Neural progenitor cell (in vitro differentiated cells): ENCODE data around the gene ARMC9. TPM values are rescaled to one million over a fixed set of nuclear protein-coding genes. Genes with fewer than 3 reads are reported as not detected.

Experiments used
- DNase-seq: peaks from one replicate; pipeline ENCODE4 v3.0.0-alpha.2; 2016; ENCODE audit warnings: low spot score
- H2AFZ ChIP-seq: fragments of 200-600 bp; sonication (generic); replicated peaks from 2 replicates; pipeline ENCODE4 v1.6.1; 2016; ENCODE audit warnings: antibody characterized with exemption
- H3F3A ChIP-seq: fragments of 200-600 bp; sonication (generic); 2 replicates; pipeline ENCODE4 v1.6.1; 2016; ENCODE audit warnings: antibody characterized with exemption, low read depth
- H3K27ac ChIP-seq: fragments of 200-600 bp; sonication (generic); 2 replicates; pipeline ENCODE4 v1.5.1; 2016; ENCODE audit warnings: mild to moderate bottlenecking
- H3K27me3 ChIP-seq: fragments of 200-600 bp; sonication (generic); 2 replicates; pipeline ENCODE4 v1.6.1; 2016; ENCODE audit warnings: mild to moderate bottlenecking, moderate library complexity
- H3K36me3 ChIP-seq: fragments of 200-600 bp; sonication (generic); 2 replicates; pipeline ENCODE4 v1.5.1; 2016
- H3K4me1 ChIP-seq: fragments of 200-600 bp; sonication (generic); 2 replicates; pipeline ENCODE4 v1.6.1; 2016; ENCODE audit warnings: mixed run types
- H3K4me2 ChIP-seq: fragments of 200-600 bp; sonication (generic); 2 replicates; pipeline ENCODE4 v1.6.1; 2016
- H3K4me3 ChIP-seq: fragments of 200-600 bp; sonication (generic); 2 replicates; pipeline ENCODE4 v1.5.1; 2016
- H3K79me2 ChIP-seq: fragments of 200-600 bp; sonication (generic); 2 replicates; pipeline ENCODE4 v1.6.1; 2016; ENCODE audit warnings: low read depth
- H3K9ac ChIP-seq: fragments of 200-600 bp; sonication (generic); 2 replicates; pipeline ENCODE4 v1.6.1; 2016
- H3K9me3 ChIP-seq: fragments of 200-600 bp; sonication (generic); 2 replicates; pipeline ENCODE4 v1.5.1; 2016; ENCODE audit warnings: low read depth
- H4K20me1 ChIP-seq: fragments of 200-600 bp; sonication (generic); 2 replicates; pipeline ENCODE4 v1.6.1; 2016; ENCODE audit warnings: low read depth
- H3K27ac Mint-ChIP-seq: 3 replicates; pipeline ENCODE4 v1.8.0; 2021; ENCODE audit warnings: mixed read lengths
- H3K27me3 Mint-ChIP-seq: 2 replicates; pipeline ENCODE4 v1.8.0; 2022; ENCODE audit warnings: low read depth, mild to moderate bottlenecking, inconsistent platforms, moderate library complexity, mixed read lengths; ENCODE audit not compliant: insufficient read depth
- H3K36me3 Mint-ChIP-seq: 3 replicates; pipeline ENCODE4 v1.8.0; 2021; ENCODE audit warnings: mixed read lengths
- H3K4me1 Mint-ChIP-seq: 3 replicates; pipeline ENCODE4 v1.8.0; 2021; ENCODE audit warnings: mixed read lengths
- H3K4me3 Mint-ChIP-seq: 3 replicates; pipeline ENCODE4 v1.8.0; 2021; ENCODE audit warnings: mild to moderate bottlenecking, moderate library complexity, mixed read lengths
- H3K9me3 Mint-ChIP-seq: 3 replicates; pipeline ENCODE4 v1.8.0; 2020; ENCODE audit warnings: mixed read lengths
- CTCF ChIP-seq: fragments of 200-600 bp; sonication (generic); IDR thresholded peaks from 2 replicates; pipeline ENCODE4 v1.5.1; 2017; ENCODE audit warnings: antibody characterized with exemption, mild to moderate bottlenecking
- EZH2 ChIP-seq: fragments of 200-600 bp; sonication (generic); IDR thresholded peaks from 2 replicates; pipeline ENCODE4 v1.6.1; 2017; ENCODE audit warnings: antibody characterized with exemption, mild to moderate bottlenecking, moderate library complexity
- EZH2phosphoT487 ChIP-seq: fragments of 200-600 bp; sonication (generic); IDR thresholded peaks from 2 replicates; pipeline ENCODE4 v1.6.1; 2017; ENCODE audit warnings: antibody characterized with exemption
- total RNA-seq: library from RNA; depleted of rRNA; stranded (reverse); fragments of >200 nt; gene quantifications from 2 replicates; pipeline ENCODE4 v1.2.3, GENCODE V29; 2015; ENCODE audit warnings: low replicate concordance

Gene ARMC9
- total RNA-seq, 1 donor from 2014 or later: 45.8 TPM

GRCh38 chr2:231212329-231212845, 14.0 kb downstream of the ARMC9 start:
- H3K4me1 Mint-ChIP-seq: peaks cover 9% of the 10 kb centered on the region
- H3K27ac Mint-ChIP-seq: peak overlapping the region; percentile 58
- H3K4me2 ChIP-seq: no peak overlapping the region
- no peaks in the 10 kb centered on the region for H3K36me3 ChIP-seq
- H2AFZ ChIP-seq: no peak overlapping the region
- no peak overlapping the region for H3K4me3 ChIP-seq
- no peak for DNase-seq
- no peaks in the 10 kb centered on the region for H3F3A ChIP-seq
- H3K9ac ChIP-seq: no peak overlapping the region
- no peaks in the 10 kb centered on the region for H3K27me3 Mint-ChIP-seq
- H3K9me3 ChIP-seq: no peaks in the 10 kb centered on the region
- no peaks in the 10 kb centered on the region for H3K4me1 ChIP-seq
- H3K4me3 Mint-ChIP-seq: no peak overlapping the region
- H3K27ac ChIP-seq: no peak overlapping the region
- H3K27me3 ChIP-seq: no peaks in the 10 kb centered on the region
- no peaks in the 10 kb centered on the region for H3K9me3 Mint-ChIP-seq
- no peak for TF ChIP-seq CTCF
- no peak for TF ChIP-seq EZH2
- TF ChIP-seq EZH2phosphoT487: no peak
- H4K20me1 ChIP-seq: no peaks in the 10 kb centered on the region
- no peaks in the 10 kb centered on the region for H3K79me2 ChIP-seq
- H3K36me3 Mint-ChIP-seq: peaks cover 26% of the 10 kb centered on the region

GRCh38 chr2:231213931-231214642, 15.7 kb downstream of the ARMC9 start:
- no peaks in the 10 kb centered on the region for H3K9me3 Mint-ChIP-seq
- H3K4me1 Mint-ChIP-seq: no peaks in the 10 kb centered on the region
- H3K27me3 Mint-ChIP-seq: no peaks in the 10 kb centered on the region
- H3K4me3 ChIP-seq: no peak overlapping the region
- H3K27ac ChIP-seq: no peak overlapping the region
- H3K36me3 ChIP-seq: no peaks in the 10 kb centered on the region
- H4K20me1 ChIP-seq: no peaks in the 10 kb centered on the region
- H3K79me2 ChIP-seq: no peaks in the 10 kb centered on the region
- no peak for DNase-seq
- no peak overlapping the region for H3K4me3 Mint-ChIP-seq
- H3K27me3 ChIP-seq: no peaks in the 10 kb centered on the region
- no peak overlapping the region for H3K4me2 ChIP-seq
- no peak for TF ChIP-seq CTCF
- TF ChIP-seq EZH2: no peak
- no peak for TF ChIP-seq EZH2phosphoT487
- H3K36me3 Mint-ChIP-seq: peaks cover 30% of the 10 kb centered on the region
- H3K9me3 ChIP-seq: no peaks in the 10 kb centered on the region
- H2AFZ ChIP-seq: no peak overlapping the region
- H3K4me1 ChIP-seq: no peaks in the 10 kb centered on the region
- H3K27ac Mint-ChIP-seq: no peak overlapping the region
- no peaks in the 10 kb centered on the region for H3F3A ChIP-seq
- H3K9ac ChIP-seq: no peak overlapping the region

GRCh38 chr2:231218366-231218765, 19.9 kb downstream of the ARMC9 start:
- TF ChIP-seq EZH2 (no peak), CTCF (no peak), EZH2phosphoT487 (no peak)
- no peaks in the 10 kb centered on the region for H3K27me3 Mint-ChIP-seq
- Histone ChIP-seq H3F3A (no peaks in the 10 kb centered on the region), H3K4me3 (no peak overlapping the region), H3K27ac (no peak overlapping the region), H3K9me3 (no peaks in the 10 kb centered on the region), H3K9ac (no peak overlapping the region), H3K36me3 (peaks cover 6% of the 10 kb centered on the region), H3K4me2 (no peak overlapping the region), H3K27me3 (no peaks in the 10 kb centered on the region), H2AFZ (no peak overlapping the region), H3K79me2 (no peaks in the 10 kb centered on the region), H3K4me1 (no peaks in the 10 kb centered on the region), H4K20me1 (no peaks in the 10 kb centered on the region)
- no peak for DNase-seq
- peaks cover 34% of the 10 kb centered on the region for H3K36me3 Mint-ChIP-seq
- no peak overlapping the region for H3K27ac Mint-ChIP-seq
- H3K9me3 Mint-ChIP-seq: no peaks in the 10 kb centered on the region
- no peak overlapping the region for H3K4me3 Mint-ChIP-seq
- no peaks in the 10 kb centered on the region for H3K4me1 Mint-ChIP-seq
